ENCODE results near the gene ARMC2. TPM values are rescaled to one million over a fixed set of nuclear protein-coding genes. Genes with fewer than 3 reads are reported as not detected.

Gene ARMC2
- total and polyA plus RNA-seq, 8 donors: 7.8 to 30.0 (median 24.9) TPM

DNA sequence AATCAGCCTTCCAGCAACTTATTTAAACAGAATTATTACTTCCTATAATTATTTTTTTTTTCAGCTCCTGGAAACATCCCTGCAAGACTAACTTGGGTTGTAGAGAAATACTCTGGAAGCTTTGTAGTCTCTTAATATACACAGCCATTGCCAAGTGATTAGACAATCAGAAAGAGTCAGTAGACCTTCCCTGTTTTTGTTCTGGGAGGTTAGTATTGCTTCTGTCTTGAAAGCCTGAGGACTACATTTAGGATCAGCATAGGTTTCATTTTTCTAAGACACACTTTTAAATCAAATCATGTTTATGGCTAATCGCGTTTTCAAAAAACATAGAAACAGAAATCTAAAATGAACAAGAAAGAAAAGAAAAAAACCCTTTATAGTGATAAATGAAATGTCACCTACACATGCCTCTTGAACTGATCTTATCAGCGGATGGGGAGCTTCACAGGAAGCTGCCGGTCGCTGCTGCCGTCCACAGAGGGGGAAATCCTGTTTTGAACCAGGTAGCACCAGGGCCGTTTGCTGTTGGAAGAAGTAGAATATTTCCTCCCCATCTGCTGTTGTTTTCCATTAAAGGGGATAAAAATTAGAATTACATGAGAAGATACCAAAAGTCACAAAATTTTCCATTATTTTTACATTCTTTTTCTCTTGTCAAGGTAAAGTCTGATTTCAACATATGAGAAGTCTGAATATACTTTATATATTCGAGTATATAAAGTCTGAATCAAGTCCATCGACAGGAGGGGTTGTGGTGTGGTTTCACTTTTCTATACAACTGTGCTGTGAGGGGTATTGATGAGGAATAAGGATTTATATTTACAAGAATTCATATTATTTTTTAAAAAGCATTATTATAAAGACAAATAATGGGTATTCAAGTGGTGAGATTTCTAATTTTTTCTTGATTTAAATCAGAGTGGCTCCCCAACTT, 94.6 kb downstream of the ARMC2 start:
- ATAC-seq (no peak), DNase-seq (no peak)
- H3K4me3 ChIP-seq: no peak overlapping the region
- intact Hi-C loops (cut with DNase I): no loop called here
- no peak for TF ChIP-seq CTCF (IDR thresholded peaks at IDR 0.05)
- no peaks in the 10 kb centered on the region for H3K9me3 ChIP-seq
- peaks cover 35 to 49% of the 10 kb centered on the region in 2 donors for H3K4me1 ChIP-seq
- H3K27ac ChIP-seq: no peak overlapping the region
- H3K36me3 ChIP-seq: no peaks in the 10 kb centered on the region
- H3K27me3 ChIP-seq: no peaks in the 10 kb centered on the region

GRCh38 chr6:108944071-108944470, 95.8 kb downstream of the ARMC2 start:
- Histone ChIP-seq H3K9me3 (no peaks in the 10 kb centered on the region), H3K4me1 (peaks cover 44 to 58% of the 10 kb centered on the region in 2 donors), H3K36me3 (no peaks in the 10 kb centered on the region), H3K27ac (peak overlapping the region; percentile 7 to 89), H3K4me3 (no peak overlapping the region), H3K27me3 (no peaks in the 10 kb centered on the region)
- ATAC-seq: no peak
- intact Hi-C loops (cut with DNase I): no loop called here
- TF ChIP-seq CTCF (IDR thresholded peaks at IDR 0.05): no peak
- DNase-seq: no peak

- TF ChIP-seq CTCF (IDR thresholded peaks at IDR 0.05): no peak
- peaks cover 44 to 58% of the 10 kb centered on the region in 2 donors for H3K4me1 ChIP-seq
- ATAC-seq (peak; percentile 17), DNase-seq (peak in 3 of 4 donors; percentile 48 to 86 (median 69))
- H3K36me3 ChIP-seq: no peaks in the 10 kb centered on the region
- H3K9me3 ChIP-seq: no peaks in the 10 kb centered on the region
- H3K27ac ChIP-seq: peak overlapping the region; percentile 55 to 89
- intact Hi-C loops (cut with DNase I): no loop called here
- H3K4me3 ChIP-seq: no peak overlapping the region
- H3K27me3 ChIP-seq: no peaks in the 10 kb centered on the region
These were observed 96.8 kb downstream of the ARMC2 start for GRCh38 chr6:108944707-108945680.

- ATAC-seq: peak; percentile 52
- Histone ChIP-seq H3K4me1 (peaks cover 44 to 58% of the 10 kb centered on the region in 2 donors), H3K27ac (peak overlapping the region; percentile 55 to 89), H3K36me3 (no peaks in the 10 kb centered on the region), H3K4me3 (no peak overlapping the region), H3K27me3 (no peaks in the 10 kb centered on the region), H3K9me3 (no peaks in the 10 kb centered on the region)
- intact Hi-C loops (cut with DNase I): no loop called here
- peak in 3 of 4 donors; percentile 61 to 72 (median 67) for DNase-seq
- no peak for TF ChIP-seq CTCF (IDR thresholded peaks at IDR 0.05)
These were observed 97.5 kb downstream of the ARMC2 start for GRCh38 chr6:108945681-108946159.
